AG08396 (cell line): ENCODE data around the gene FPGS.
A peak's percentile ranks its signal among the peaks of the same experiment; 100 is the strongest.
"Not testable (repeated sequence)": the region's sequence is repeated elsewhere in the genome, so short reads cannot be mapped to it uniquely, and the experiment has no call there.

ENCODE experiments used
- DNase-seq: peaks from one replicate; pipeline ENCODE4 v3.0.0; 2012; ENCODE audit warnings: low spot score, mixed read lengths

FPGS gene

DNA sequence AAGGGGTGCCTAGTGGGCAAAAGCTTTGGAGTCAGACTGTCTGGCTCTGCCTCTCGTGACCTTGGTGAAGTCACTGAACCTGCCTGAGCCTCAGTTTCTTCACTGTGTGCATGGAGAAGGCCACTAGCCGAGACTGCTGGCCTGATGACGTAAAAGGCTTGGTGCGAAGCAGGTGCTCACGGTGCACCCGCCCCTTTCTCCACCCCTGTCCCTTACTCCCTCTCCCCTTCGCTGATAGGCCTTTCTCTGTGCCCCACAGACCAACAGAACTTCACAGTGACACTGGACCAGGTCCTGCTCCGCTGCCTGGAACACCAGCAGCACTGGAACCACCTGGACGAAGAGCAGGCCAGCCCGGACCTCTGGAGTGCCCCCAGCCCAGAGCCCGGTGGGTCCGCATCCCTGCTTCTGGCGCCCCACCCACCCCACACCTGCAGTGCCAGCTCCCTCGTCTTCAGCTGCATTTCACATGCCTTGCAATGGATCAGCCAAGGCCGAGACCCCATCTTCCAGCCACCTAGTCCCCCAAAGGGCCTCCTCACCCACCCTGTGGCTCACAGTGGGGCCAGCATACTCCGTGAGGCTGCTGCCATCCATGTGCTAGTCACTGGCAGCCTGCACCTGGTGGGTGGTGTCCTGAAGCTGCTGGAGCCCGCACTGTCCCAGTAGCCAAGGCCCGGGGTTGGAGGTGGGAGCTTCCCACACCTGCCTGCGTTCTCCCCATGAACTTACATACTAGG lies 10.4 kb downstream of the FPGS start:
- no peak for DNase-seq

GRCh38 chr9:127813686-127814226 lies 11.1 kb downstream of the FPGS start:
- no peak for DNase-seq

GRCh38 chr9:127814619-127815511 lies 12.2 kb downstream of the FPGS start:
- DNase-seq: no peak

DNA sequence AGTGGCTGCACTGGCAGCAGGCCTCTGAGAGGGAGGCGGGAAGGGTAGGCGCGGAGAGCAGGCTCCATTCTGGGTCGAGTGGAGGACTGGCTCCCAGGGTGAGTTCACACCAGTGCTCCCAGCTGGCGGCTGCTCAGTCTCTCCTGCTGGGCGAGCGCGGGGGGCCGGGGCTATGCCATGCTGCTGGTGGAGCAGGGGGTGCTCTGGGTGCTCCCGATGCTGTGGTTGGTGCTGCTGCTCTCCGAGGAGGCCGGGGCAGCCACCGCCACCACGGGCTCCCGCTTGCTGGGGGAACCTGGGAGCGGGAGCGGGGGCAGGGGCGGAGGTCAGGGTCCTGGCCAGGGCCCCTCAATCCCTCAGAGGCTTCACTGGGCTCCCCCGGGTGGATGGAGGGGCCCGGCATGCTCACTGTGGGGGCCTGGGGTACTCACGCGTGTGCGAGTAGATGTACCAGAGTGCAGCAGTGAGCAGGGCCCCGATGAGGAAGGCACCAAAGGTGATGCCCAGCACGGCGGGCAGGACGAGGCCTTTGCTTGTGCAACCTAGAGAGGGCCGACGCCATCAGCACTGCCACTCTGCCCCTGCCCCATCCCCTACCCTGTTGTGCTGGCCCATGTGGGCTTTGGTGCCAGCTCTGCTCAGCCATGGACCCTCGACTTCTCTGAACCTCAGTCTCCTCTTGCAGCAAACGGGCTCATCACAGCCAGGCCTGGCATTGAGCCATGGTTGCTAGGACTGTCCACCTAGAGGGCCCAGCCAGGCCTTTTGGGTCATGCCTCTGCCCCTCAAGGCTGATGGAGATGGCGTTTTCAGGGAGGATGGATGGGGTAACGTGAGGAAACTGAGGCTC lies 13.1 kb downstream of the FPGS start:
- no peak for DNase-seq

DNA sequence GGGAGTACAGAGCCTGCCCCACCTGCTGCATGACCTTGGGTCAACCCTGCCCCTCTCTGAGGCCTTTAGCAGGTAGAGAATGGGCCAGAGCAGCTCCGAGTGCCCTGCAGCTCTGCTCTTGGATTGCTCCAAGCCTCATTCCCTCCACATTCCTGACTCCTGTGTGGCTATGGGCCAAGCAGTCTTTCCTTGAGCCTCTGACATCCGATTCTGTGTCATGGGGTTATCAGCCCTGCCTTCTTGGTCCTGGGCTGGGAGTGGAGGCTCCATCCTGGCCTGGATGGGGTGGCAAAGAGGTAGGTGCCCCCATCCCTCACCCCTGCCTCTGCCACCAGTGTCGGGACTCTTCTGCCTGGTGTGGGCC lies 13.7 kb downstream of the FPGS start:
- no peak for DNase-seq

- no peak for DNase-seq
Measured at GRCh38 chr9:127816728-127817127, 14.0 kb downstream of the FPGS start.

DNA sequence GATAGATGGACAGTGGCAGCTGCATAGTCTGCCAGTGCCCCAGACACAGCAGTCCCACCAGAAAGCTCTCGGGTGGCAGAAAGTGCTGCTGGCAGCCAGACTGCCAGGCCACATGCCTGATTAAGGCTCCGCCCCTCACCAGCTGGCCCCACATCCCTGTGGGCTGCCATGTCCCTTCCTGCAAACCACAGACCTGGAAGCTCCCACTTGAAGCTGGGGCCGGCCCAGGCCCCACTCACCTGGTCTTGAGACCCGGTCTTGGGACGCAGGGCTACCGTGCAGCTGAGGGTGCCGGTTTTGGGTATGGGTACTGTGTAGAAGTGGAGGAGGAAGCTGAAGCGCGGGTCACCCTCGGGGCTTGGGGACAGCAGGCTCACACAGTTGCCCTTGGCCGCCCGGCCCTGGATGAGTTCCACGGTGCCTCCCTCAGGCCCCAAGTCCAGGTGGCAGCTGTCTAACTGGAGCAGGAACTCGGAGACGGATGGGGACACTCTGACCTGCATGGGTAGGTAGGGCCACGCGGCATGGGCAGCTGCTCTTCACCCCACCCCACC lies 15.3 kb downstream of the FPGS start:
- DNase-seq: no peak

GRCh38 chr9:127818574-127818973 lies 15.9 kb downstream of the FPGS start:
- no peak for DNase-seq

DNA sequence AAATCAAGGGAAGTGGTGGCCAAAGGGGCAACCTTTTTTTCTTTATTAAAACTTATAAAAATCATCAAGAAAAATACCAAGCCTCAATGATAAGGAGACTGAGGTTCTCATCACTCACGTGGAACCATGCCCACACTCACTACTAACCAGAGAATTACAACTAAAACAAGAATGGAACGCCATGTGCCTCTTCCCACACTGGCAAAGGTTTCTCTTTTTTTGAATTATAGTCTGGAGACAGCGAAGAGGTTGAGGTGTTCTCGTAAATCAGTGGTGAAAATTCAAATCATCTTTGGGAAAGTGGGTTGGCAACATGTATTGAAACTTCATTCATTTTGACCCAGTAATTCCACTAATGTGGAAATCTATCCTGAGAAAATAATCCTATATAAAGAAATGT lies 19.4 kb downstream of the FPGS start:
- no peak for DNase-seq

DNA sequence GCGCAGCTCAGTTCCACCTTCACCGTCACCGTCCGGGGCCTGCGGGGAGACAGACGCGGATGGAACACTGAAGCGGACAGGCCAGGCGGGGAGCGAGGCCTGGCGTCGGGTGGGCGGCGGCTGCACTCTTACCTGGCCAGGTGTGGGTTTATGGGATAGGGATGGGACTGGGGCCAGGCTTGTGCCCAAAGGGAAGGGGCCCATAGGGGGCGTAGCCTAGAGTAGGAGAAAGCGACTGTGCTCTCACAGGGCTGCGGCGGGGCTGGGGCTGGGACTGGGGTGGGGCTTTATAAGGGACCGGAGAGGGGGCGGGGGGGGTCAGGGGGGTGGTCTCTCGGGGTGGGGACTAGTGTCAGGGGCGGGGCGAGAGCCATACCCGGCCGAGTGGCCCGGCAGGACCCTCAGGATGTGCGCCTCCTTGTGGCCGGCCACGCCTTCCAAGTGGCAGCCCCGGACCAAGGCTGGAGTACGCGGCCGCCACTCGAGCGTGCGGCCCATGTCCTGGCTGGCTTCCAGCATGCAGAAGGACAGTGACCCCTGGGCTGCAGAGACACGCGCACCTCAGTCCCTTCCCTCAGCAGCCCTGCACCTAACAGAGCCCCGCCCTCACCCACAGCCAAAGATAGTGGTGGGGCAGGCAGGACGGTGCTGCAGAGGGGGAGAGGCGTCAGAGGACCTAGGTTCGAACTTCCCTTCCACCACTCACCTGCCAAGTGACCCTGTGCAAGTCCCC lies 22.8 kb downstream of the FPGS start:
- no peak for DNase-seq

DNA sequence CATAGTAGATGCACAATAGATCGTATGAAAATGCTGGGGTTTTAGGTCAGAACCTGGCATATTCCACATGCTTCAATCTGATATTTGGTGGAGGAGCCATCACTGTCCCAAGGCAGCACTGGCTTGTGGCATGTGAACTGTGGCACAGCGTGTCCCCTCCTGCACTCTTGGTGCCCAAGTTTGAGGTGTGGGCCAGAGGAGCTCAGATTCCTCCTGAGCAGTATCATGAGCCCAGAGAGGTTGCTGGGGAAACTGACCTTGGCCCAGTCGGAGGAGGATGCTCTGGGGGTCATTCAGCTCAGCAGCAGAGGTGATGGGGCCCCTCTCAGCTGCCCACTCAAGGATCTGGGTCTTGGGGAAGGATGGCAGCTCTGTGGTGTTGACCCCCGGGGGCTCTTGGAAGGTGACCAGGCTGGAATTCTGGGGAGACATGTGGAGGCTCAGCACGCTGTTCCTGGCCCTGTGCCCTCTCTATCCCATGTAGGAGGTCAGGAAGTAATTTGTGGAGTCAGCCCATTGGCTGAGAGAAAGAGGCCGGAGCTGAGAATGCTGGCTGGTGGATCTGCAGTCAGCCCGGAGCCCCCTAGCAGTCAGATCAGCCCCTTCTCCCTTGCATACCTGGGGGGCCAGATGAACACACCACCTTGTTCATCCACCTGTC lies 23.7 kb downstream of the FPGS start:
- no peak for DNase-seq

GRCh38 chr9:127828262-127829031 lies 25.8 kb downstream of the FPGS start:
- DNase-seq: peak; percentile 91

DNA sequence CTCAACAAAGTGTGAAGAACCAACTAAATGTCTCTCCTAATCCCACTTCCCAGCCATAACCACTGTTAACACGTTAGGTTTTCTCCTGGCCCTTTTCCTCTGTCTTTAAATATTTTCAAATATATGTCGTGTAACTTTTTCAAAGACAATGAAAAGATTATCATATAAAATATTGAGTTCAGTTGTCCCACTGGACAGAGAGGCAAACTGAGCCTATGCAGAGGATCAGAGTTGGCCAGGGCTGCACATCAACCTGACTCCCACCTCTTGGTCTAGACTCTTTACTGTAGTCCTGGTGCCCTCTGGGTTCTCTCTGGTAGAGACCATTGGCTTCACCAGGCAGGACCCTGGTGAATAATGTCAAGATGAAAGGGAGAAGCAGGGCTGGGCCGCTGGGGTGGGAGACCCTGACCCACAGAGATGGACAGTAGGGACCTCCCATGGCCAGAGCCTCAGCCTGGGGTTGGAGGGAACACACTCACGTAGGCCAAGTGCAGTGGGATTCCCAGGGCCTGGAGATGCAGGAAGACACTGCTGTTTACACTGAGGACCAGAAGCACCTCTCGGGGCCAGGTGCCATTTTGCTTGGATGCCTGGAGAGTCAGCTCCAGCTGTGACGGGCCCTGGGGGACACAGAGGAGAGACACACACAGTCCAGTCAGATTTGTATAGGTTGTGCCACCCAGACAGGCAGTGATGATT lies 26.7 kb downstream of the FPGS start:
- DNase-seq: no peak

DNA sequence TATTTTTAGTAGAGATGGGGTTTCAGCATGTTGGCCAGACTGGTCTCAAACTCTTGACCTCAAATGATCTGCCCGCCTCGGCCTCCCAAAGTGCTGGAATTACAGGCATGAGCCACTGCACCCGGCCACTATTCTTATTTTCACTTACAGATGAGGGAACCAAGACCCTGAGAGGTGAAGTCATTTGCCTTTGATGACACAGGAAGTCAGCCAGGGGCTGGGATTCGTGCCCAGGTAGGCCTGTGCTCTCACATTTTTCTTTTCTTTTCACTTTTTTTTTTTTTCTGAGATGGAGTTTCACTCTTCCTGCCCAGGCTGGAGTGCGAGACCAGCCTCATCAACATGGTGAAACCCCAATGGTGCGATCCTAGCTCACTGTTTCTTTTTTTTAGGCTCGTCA lies 29.6 kb downstream of the FPGS start:
- no peak for DNase-seq

DNA sequence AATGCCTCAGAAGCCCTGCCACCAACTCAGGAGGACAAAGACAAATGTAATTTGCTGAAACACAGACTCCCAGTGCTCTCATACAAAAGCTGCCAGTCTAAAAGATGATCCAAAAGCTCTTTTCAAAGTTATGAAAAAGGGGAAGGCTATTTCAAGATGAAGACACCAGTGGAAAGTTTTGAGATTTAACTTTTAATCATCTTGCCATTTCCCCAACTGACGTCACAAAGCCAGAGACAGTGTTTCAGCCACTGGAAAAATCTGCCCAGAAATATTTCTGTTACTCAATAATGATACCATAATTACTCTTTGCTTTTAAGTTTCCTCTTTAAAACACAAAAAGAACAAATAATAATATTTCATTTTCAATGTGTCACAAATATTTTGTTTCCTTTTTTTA lies 30.9 kb downstream of the FPGS start:
- no peak for DNase-seq

DNA sequence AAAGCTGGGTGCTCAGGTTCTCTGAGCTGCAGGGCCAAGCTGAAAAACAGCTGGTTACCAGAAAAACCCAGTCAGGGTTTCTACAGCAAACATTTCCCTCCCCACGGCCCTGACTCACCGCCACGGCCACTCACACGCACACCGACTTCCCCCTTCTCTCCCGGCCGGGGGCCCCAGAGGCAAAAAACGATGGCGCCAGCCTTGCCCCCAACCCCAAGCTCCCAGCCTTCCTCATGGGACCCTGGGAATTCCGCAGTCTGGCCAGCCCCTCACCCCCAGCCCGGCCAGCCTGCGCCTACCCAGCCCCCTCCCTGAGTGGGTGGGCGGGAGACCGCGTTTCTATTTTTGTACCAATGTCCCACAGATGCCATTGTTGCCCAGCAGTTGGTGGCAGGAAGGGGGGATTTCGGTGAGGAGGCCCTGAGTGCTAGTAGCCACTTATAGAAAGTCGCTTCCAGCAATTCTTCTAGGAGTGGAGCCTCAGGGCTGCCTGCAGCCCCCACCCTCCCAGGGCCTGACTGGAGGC lies 33.4 kb downstream of the FPGS start:
- DNase-seq: peak; percentile 87

DNA sequence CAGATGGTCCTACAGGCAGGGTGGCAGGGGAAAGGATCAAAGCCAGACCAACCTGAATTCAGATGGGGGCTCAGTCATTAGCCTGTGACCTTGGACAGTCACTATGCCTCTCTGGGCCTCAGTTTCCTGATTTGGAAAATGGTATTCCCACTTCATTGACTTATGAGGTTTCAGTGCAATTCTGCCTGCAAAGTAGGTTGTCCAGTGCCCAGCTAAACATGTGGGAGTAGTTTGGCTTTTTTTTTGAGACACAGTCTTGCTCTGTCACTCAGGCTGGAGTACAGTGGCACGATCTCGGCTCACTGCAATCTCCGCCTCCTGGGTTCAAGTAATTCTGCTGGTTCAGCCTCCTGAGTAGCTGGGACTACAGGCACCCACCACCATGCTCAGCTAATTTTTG lies 33.9 kb downstream of the FPGS start:
- not testable (repeated sequence) for DNase-seq

- DNase-seq: no peak
Measured at GRCh38 chr9:127837346-127837745, 34.7 kb downstream of the FPGS start.
